ENCODE results near the gene SH3GL2. TPM values are rescaled to one million over a fixed set of nuclear protein-coding genes. Genes with fewer than 3 reads are reported as not detected.
"Not testable (repeated sequence)": the region's sequence is repeated elsewhere in the genome, so short reads cannot be mapped to it uniquely, and the experiment has no call there.

SH3GL2 gene
- total RNA-seq, 2 donors from 2014 or later = not detected

- H3K36me3 Mint-ChIP-seq (ENCODE audit: low read depth) = no peaks in the 10 kb centered on the region
- ATAC-seq (replicated peaks) = no peak
- H3K9me3 Mint-ChIP-seq = peaks cover 6% of the 10 kb centered on the region
- no peaks in the 10 kb centered on the region for H3K27me3 Mint-ChIP-seq
- H3K27ac Mint-ChIP-seq = no peak overlapping the region
- no peak overlapping the region for H3K4me3 Mint-ChIP-seq
- H3K4me1 Mint-ChIP-seq = no peaks in the 10 kb centered on the region
These were observed 152.0 kb downstream of the SH3GL2 start for GRCh38 chr9:17730899-17731298.

GRCh38 chr9:17731308-17731707 is 152.4 kb downstream of the SH3GL2 start:
- no peak overlapping the region for H3K4me3 Mint-ChIP-seq
- H3K27me3 Mint-ChIP-seq = no peaks in the 10 kb centered on the region
- H3K9me3 Mint-ChIP-seq = peaks cover 4% of the 10 kb centered on the region
- no peak for ATAC-seq (replicated peaks)
- no peak overlapping the region for H3K27ac Mint-ChIP-seq
- no peaks in the 10 kb centered on the region for H3K4me1 Mint-ChIP-seq
- no peaks in the 10 kb centered on the region for H3K36me3 Mint-ChIP-seq (ENCODE audit: low read depth)

- H3K27ac Mint-ChIP-seq = no peak overlapping the region
- H3K9me3 Mint-ChIP-seq = peaks cover 9% of the 10 kb centered on the region
- H3K4me1 Mint-ChIP-seq = no peaks in the 10 kb centered on the region
- no peak overlapping the region for H3K4me3 Mint-ChIP-seq
- H3K27me3 Mint-ChIP-seq = no peaks in the 10 kb centered on the region
- no peaks in the 10 kb centered on the region for H3K36me3 Mint-ChIP-seq (ENCODE audit: low read depth)
- ATAC-seq (replicated peaks) = no peak
These were observed 155.8 kb downstream of the SH3GL2 start for GRCh38 chr9:17734674-17735073.

GRCh38 chr9:17735859-17736258 is 157.0 kb downstream of the SH3GL2 start:
- no peak overlapping the region for H3K4me3 Mint-ChIP-seq
- H3K27me3 Mint-ChIP-seq = no peaks in the 10 kb centered on the region
- H3K9me3 Mint-ChIP-seq = peaks cover 9% of the 10 kb centered on the region
- ATAC-seq (replicated peaks) = no peak
- H3K4me1 Mint-ChIP-seq = no peaks in the 10 kb centered on the region
- no peak overlapping the region for H3K27ac Mint-ChIP-seq
- H3K36me3 Mint-ChIP-seq (ENCODE audit: low read depth) = no peaks in the 10 kb centered on the region

GRCh38 chr9:17739022-17739421 is 160.2 kb downstream of the SH3GL2 start:
- H3K36me3 Mint-ChIP-seq (ENCODE audit: low read depth) = no peaks in the 10 kb centered on the region
- peaks cover 13% of the 10 kb centered on the region for H3K9me3 Mint-ChIP-seq
- no peaks in the 10 kb centered on the region for H3K4me1 Mint-ChIP-seq
- no peak for ATAC-seq (replicated peaks)
- H3K4me3 Mint-ChIP-seq = no peak overlapping the region
- H3K27ac Mint-ChIP-seq = no peak overlapping the region
- no peaks in the 10 kb centered on the region for H3K27me3 Mint-ChIP-seq

- no peaks in the 10 kb centered on the region for H3K27me3 Mint-ChIP-seq
- H3K27ac Mint-ChIP-seq = no peak overlapping the region
- H3K4me3 Mint-ChIP-seq = no peak overlapping the region
- no peaks in the 10 kb centered on the region for H3K4me1 Mint-ChIP-seq
- peaks cover 13% of the 10 kb centered on the region for H3K9me3 Mint-ChIP-seq
- no peak for ATAC-seq (replicated peaks)
- no peaks in the 10 kb centered on the region for H3K36me3 Mint-ChIP-seq (ENCODE audit: low read depth)
These were observed 160.9 kb downstream of the SH3GL2 start for GRCh38 chr9:17739736-17740135.

- no peak overlapping the region for H3K4me3 Mint-ChIP-seq
- peaks cover 7% of the 10 kb centered on the region for H3K9me3 Mint-ChIP-seq
- no peaks in the 10 kb centered on the region for H3K36me3 Mint-ChIP-seq (ENCODE audit: low read depth)
- H3K4me1 Mint-ChIP-seq = no peaks in the 10 kb centered on the region
- no peak overlapping the region for H3K27ac Mint-ChIP-seq
- ATAC-seq (replicated peaks) = no peak
- no peaks in the 10 kb centered on the region for H3K27me3 Mint-ChIP-seq
These were observed 163.2 kb downstream of the SH3GL2 start for GRCh38 chr9:17742067-17742466.

- no peak overlapping the region for H3K4me3 Mint-ChIP-seq
- peaks cover 4% of the 10 kb centered on the region for H3K9me3 Mint-ChIP-seq
- no peak for ATAC-seq (replicated peaks)
- H3K27me3 Mint-ChIP-seq = no peaks in the 10 kb centered on the region
- no peaks in the 10 kb centered on the region for H3K4me1 Mint-ChIP-seq
- H3K36me3 Mint-ChIP-seq (ENCODE audit: low read depth) = no peaks in the 10 kb centered on the region
- H3K27ac Mint-ChIP-seq = no peak overlapping the region
These were observed 165.9 kb downstream of the SH3GL2 start for GRCh38 chr9:17744786-17745185.

- H3K9me3 Mint-ChIP-seq = peaks cover 6% of the 10 kb centered on the region
- no peak overlapping the region for H3K27ac Mint-ChIP-seq
- ATAC-seq (replicated peaks) = no peak
These were observed 171.4 kb downstream of the SH3GL2 start for GRCh38 chr9:17750269-17750668.

GRCh38 chr9:17751486-17751885 is 172.6 kb downstream of the SH3GL2 start:
- peaks cover 6% of the 10 kb centered on the region for H3K9me3 Mint-ChIP-seq
- H3K4me3 Mint-ChIP-seq = no peak overlapping the region
- H3K27me3 Mint-ChIP-seq = no peaks in the 10 kb centered on the region
- ATAC-seq (replicated peaks) = no peak
- no peaks in the 10 kb centered on the region for H3K4me1 Mint-ChIP-seq
- no peak overlapping the region for H3K27ac Mint-ChIP-seq
- no peaks in the 10 kb centered on the region for H3K36me3 Mint-ChIP-seq (ENCODE audit: low read depth)

More at GRCh38 chr9:17750269-17750668, 171.4 kb downstream of the SH3GL2 start:
- Mint-ChIP-seq H3K4me3 (no peak overlapping the region), H3K4me1 (no peaks in the 10 kb centered on the region), H3K36me3 (ENCODE audit: low read depth) (no peaks in the 10 kb centered on the region), H3K27me3 (no peaks in the 10 kb centered on the region)

- H3K27ac Mint-ChIP-seq = no peak overlapping the region
- H3K4me3 Mint-ChIP-seq = no peak overlapping the region
- no peaks in the 10 kb centered on the region for H3K4me1 Mint-ChIP-seq
- no peaks in the 10 kb centered on the region for H3K36me3 Mint-ChIP-seq (ENCODE audit: low read depth)
- ATAC-seq (replicated peaks) = no peak
- H3K27me3 Mint-ChIP-seq = no peaks in the 10 kb centered on the region
- peaks cover 6% of the 10 kb centered on the region for H3K9me3 Mint-ChIP-seq
These were observed 173.2 kb downstream of the SH3GL2 start for GRCh38 chr9:17752021-17752420.

- Mint-ChIP-seq H3K4me1 (no peaks in the 10 kb centered on the region), H3K4me3 (no peak overlapping the region), H3K27ac (no peak overlapping the region), H3K36me3 (ENCODE audit: low read depth) (no peaks in the 10 kb centered on the region), H3K9me3 (no peaks in the 10 kb centered on the region), H3K27me3 (no peaks in the 10 kb centered on the region)
- no peak for ATAC-seq (replicated peaks)
These were observed 178.9 kb downstream of the SH3GL2 start for GRCh38 chr9:17757816-17758215.

- no peaks in the 10 kb centered on the region for H3K36me3 Mint-ChIP-seq (ENCODE audit: low read depth)
- no peaks in the 10 kb centered on the region for H3K27me3 Mint-ChIP-seq
- no peaks in the 10 kb centered on the region for H3K4me1 Mint-ChIP-seq
- no peak for ATAC-seq (replicated peaks)
- H3K4me3 Mint-ChIP-seq = no peak overlapping the region
- no peak overlapping the region for H3K27ac Mint-ChIP-seq
- no peaks in the 10 kb centered on the region for H3K9me3 Mint-ChIP-seq
These were observed 181.4 kb downstream of the SH3GL2 start for GRCh38 chr9:17760250-17760649.

GRCh38 chr9:17761984-17762676 is 183.3 kb downstream of the SH3GL2 start:
- Mint-ChIP-seq H3K4me3 (no peak overlapping the region), H3K27me3 (no peaks in the 10 kb centered on the region), H3K4me1 (no peaks in the 10 kb centered on the region), H3K36me3 (ENCODE audit: low read depth) (no peaks in the 10 kb centered on the region), H3K27ac (no peak overlapping the region), H3K9me3 (no peaks in the 10 kb centered on the region)
- no peak for ATAC-seq (replicated peaks)

- Mint-ChIP-seq H3K27ac (no peak overlapping the region), H3K4me3 (no peak overlapping the region), H3K27me3 (no peaks in the 10 kb centered on the region), H3K36me3 (ENCODE audit: low read depth) (no peaks in the 10 kb centered on the region), H3K9me3 (no peaks in the 10 kb centered on the region), H3K4me1 (no peaks in the 10 kb centered on the region)
- no peak for ATAC-seq (replicated peaks)
These were observed 185.4 kb downstream of the SH3GL2 start for GRCh38 chr9:17764306-17764705.

- H3K36me3 Mint-ChIP-seq (ENCODE audit: low read depth); ATAC-seq (replicated peaks); H3K27ac Mint-ChIP-seq; H3K9me3 Mint-ChIP-seq; H3K4me1 Mint-ChIP-seq; H3K27me3 Mint-ChIP-seq; H3K4me3 Mint-ChIP-seq: not testable (repeated sequence)
These were observed 186.3 kb downstream of the SH3GL2 start for GRCh38 chr9:17765131-17765530.
